Measurements from ENCODE around the gene CLCNKA.

DNA sequence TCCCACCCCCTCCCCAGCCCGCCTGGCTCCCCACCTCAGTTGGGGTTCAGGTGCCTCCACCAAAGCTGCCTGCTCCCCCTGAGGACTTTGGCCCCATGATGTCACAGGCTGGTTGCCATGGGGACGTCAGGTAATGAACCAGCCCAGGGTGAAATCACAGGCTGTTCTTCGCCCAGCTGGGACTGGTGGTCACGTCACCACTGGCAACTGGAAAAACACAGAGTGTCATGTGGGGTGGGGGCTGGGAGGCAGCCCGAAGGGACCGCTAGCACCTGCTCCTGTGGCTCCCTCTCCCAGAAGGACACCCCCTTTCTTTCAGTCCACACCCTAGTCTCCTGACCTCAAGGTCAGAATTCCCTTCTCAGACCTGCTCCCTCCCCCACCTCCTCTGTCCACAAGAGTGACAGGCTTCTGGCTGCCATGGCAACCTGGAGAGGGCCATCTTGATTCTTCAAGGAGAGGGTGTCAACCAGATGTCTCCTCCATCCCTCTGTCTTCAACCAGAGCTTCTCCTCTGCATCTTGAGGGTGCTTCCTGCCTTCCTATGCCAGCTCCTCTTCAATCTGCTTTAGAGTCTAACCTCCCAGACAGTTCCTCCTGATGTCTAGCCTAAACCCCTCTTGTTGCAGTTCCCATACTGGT is 45.4 kb downstream of the CLCNKA start:
- TF ChIP-seq SUZ12 (IDR thresholded peaks at IDR 0.05; ENCODE audit: extremely low read depth, insufficient read depth, insufficient read length) (no peak), ZNF274 (IDR thresholded peaks at IDR 0.05; ENCODE audit: low read depth, low read length) (no peak), YY1 (IDR thresholded peaks at IDR 0.05; ENCODE audit: insufficient read depth, insufficient read length) (no peak)
